ENCODE data around the gene MFGE8. TPM values are rescaled to one million over a fixed set of nuclear protein-coding genes. Genes with fewer than 3 reads are reported as not detected.
A peak's percentile ranks its signal among the peaks of the same experiment; 100 is the strongest.

The MFGE8 gene
- polyA plus RNA-seq, 2 of the 4 experiments (the other 2 are of a cell fraction), result 206 to 403 TPM

DNA sequence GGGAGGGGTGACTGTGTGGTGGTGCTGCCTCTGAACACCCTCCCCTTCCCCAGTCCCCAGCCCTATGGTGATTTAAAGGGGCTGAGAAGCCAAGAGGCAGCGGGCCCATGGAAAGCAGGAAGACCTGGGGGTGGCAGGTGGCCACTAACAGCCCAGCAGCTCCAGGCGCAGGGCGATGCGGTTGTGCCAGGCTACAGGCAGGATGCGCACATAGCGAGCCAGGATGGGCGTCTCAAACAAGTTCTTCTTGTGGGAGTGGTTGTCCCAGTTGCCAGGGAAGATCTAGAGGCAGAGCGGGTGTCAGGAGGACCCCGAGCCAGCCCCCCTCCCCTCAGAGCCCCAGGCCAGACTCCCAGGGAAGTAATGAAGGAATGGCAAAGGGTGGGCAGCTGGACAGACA is 13.9 kb downstream of the MFGE8 start:
- H3K4me2 ChIP-seq, result no peak overlapping the region
- no peak for FAIRE-seq
- POLR2A ChIA-PET, result interaction anchor here (0.6 kb wide), 1 partner anchor 83 kb away, joined by 4 read pairs; no protein-coding TSS in a partner anchor
- no peak for DNase-seq (ENCODE audit: low read depth in 1 of 2, low spot score in 1 of 2)
- H3K27ac ChIP-seq, result 0 out of 6 replicates have a peak overlapping the region, but pooled peaks of 1 of the 2 experiments have one; percentile 17
- H3K4me1 ChIP-seq, result peaks cover 33% of the 10 kb centered on the region
- H3K9me3 ChIP-seq, result no peaks in the 10 kb centered on the region
- no peak overlapping the region for H3K4me3 ChIP-seq
- ATAC-seq, result no peak
- TF ChIP-seq EHMT2 (IDR thresholded peaks at IDR 0.05; ENCODE audit: low read depth), result no peak
- no peak for TF ChIP-seq FOXS1 (CRISPR knock-in tag; IDR thresholded peaks at IDR 0.05)
- no peak for TF ChIP-seq HOXA7 (CRISPR knock-in tag; IDR thresholded peaks at IDR 0.05)
- TF ChIP-seq, protein P1, sequence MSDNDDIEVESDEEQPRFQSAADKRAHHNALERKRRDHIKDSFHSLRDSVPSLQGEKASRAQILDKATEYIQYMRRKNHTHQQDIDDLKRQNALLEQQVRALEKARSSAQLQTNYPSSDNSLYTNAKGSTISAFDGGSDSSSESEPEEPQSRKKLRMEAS (IDR thresholded peaks at IDR 0.05), result no peak
- TF ChIP-seq ESRRA (IDR thresholded peaks at IDR 0.05; ENCODE audit: borderline replicate concordance, low read length), result no peak
- TF ChIP-seq RNF2 (IDR thresholded peaks at IDR 0.05; ENCODE audit: borderline replicate concordance, low read depth), result no peak
- TF ChIP-seq BHLHE40 (IDR thresholded peaks at IDR 0.05; ENCODE audit: low read depth, low read length), result no peak
- TF ChIP-seq, protein P2, sequence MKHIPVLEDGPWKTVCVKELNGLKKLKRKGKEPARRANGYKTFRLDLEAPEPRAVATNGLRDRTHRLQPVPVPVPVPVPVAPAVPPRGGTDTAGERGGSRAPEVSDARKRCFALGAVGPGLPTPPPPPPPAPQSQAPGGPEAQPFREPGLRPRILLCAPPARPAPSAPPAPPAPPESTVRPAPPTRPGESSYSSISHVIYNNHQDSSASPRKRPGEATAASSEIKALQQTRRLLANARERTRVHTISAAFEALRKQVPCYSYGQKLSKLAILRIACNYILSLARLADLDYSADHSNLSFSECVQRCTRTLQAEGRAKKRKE (CRISPR knock-in tag; IDR thresholded peaks at IDR 0.05; ENCODE audit: low read depth), result no peak
- no peak for TF ChIP-seq KDM1A (IDR thresholded peaks at IDR 0.05; ENCODE audit: low read depth)
- TF ChIP-seq GATA3 (IDR thresholded peaks at IDR 0.05; ENCODE audit: borderline replicate concordance), result no peak
- no peak for TF ChIP-seq TFCP2L1 (CRISPR knock-in tag; IDR thresholded peaks at IDR 0.05)
- TF ChIP-seq ZSCAN20 (CRISPR knock-in tag; IDR thresholded peaks at IDR 0.05), result no peak
- CTCF ChIA-PET, result interaction anchor here (1.1 to 32.8 kb wide), 7 partner anchors 12 to 242 kb away, joined by 3 to 851 read pairs (median 17); no protein-coding TSS in a partner anchor
- 90% methylated on average over 9 of the region's 9 CpGs for WGBS (ENCODE audit: missing lambda C conversion rate)

DNA sequence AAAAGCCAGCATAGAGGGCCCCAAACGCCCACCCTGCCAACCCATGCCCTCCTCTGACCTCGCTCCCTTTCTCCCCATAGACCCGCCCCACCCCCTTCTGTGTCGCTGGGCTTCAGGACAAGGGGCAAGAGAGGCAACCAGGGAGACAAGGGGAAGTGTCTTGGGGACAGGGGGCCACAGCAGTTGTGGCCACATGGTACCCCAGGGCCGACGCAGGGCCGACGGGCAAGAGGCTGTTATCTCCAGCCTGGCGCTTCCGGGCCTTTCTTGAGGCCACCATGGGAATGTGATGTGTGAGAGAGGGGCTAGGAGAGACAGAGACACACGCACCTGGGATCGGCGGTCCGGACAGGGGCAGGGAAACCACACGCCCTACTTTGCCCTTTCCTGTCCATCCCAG is 14.4 kb downstream of the MFGE8 start:
- ChIA-PET POLR2A (interaction anchor here (0.6 kb wide), 1 partner anchor 83 kb away, joined by 4 read pairs; no protein-coding TSS in a partner anchor), CTCF (interaction anchor here (1.2 to 32.8 kb wide), 12 partner anchors 7 to 289 kb away, joined by 3 to 851 read pairs (median 30); no protein-coding TSS in a partner anchor)
- no peaks in the 10 kb centered on the region for H3K9me3 ChIP-seq
- DNase-seq (ENCODE audit: low read depth in 1 of 2, low spot score in 1 of 2), result no peak
- 84% methylated on average over 15 of the region's 15 CpGs for WGBS (ENCODE audit: missing lambda C conversion rate)
- no peak for TF ChIP-seq POLR2A (IDR thresholded peaks at IDR 0.05; ENCODE audit: low read length)
- no peak for TF ChIP-seq RFX5 (IDR thresholded peaks at IDR 0.05)
- no peak for TF ChIP-seq NPAS2 (CRISPR knock-in tag; IDR thresholded peaks at IDR 0.05; ENCODE audit: borderline replicate concordance)
- TF ChIP-seq, protein P3, sequence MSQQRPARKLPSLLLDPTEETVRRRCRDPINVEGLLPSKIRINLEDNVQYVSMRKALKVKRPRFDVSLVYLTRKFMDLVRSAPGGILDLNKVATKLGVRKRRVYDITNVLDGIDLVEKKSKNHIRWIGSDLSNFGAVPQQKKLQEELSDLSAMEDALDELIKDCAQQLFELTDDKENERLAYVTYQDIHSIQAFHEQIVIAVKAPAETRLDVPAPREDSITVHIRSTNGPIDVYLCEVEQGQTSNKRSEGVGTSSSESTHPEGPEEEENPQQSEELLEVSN (IDR thresholded peaks at IDR 0.05; ENCODE audit: borderline replicate concordance, low read depth), result no peak
- no peak for TF ChIP-seq POLR2AphosphoS2 (conservative IDR thresholded peaks at IDR 0.05; ENCODE audit: low read length)
- no peak for TF ChIP-seq BHLHE40 (IDR thresholded peaks at IDR 0.05; ENCODE audit: low read depth, low read length)
- no peak for TF ChIP-seq PHF8 (IDR thresholded peaks at IDR 0.05; ENCODE audit: borderline replicate concordance, low read depth)
- TF ChIP-seq EHMT2 (IDR thresholded peaks at IDR 0.05; ENCODE audit: low read depth), result no peak
- TF ChIP-seq, protein P4, sequence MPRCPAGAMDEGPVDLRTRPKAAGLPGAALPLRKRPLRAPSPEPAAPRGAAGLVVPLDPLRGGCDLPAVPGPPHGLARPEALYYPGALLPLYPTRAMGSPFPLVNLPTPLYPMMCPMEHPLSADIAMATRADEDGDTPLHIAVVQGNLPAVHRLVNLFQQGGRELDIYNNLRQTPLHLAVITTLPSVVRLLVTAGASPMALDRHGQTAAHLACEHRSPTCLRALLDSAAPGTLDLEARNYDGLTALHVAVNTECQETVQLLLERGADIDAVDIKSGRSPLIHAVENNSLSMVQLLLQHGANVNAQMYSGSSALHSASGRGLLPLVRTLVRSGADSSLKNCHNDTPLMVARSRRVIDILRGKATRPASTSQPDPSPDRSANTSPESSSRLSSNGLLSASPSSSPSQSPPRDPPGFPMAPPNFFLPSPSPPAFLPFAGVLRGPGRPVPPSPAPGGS (IDR thresholded peaks at IDR 0.05), result no peak
- TF ChIP-seq HOXB13 (CRISPR knock-in tag; IDR thresholded peaks at IDR 0.05; ENCODE audit: low read depth), result no peak
- H3K27ac ChIP-seq, result peak overlapping the region in 1 of 2 experiments; percentile 17; a peak in 1 of 6 replicates
- ATAC-seq, result no peak
- H3K4me1 ChIP-seq, result peaks cover 32% of the 10 kb centered on the region
- H3K4me2 ChIP-seq, result no peak overlapping the region
- no peak overlapping the region for H3K4me3 ChIP-seq
- FAIRE-seq, result no peak

Data from A549 (cell line).